KMS-11 (cell line): ENCODE measurements around the gene DCST1.

Experiments
- H2AFZ ChIP-seq: fragments of 200-600 bp; sonication (generic); 2 replicates; pipeline ENCODE4 v1.6.1; 2016; ENCODE audit warnings: antibody characterized with exemption, mixed run types, low read depth
- H3K27ac ChIP-seq: fragments of 200-600 bp; sonication (generic); 2 replicates; pipeline ENCODE4 v1.6.1; 2016; ENCODE audit warnings: mild to moderate bottlenecking, mixed run types
- H3K27me3 ChIP-seq: fragments of 200-600 bp; sonication (generic); 2 replicates; pipeline ENCODE4 v1.6.1; 2017; ENCODE audit warnings: mild to moderate bottlenecking, low read depth, mixed run types, moderate library complexity; ENCODE audit not compliant: insufficient read depth
- H3K36me3 ChIP-seq: fragments of 200-600 bp; sonication (generic); 2 replicates; pipeline ENCODE4 v1.6.1; 2017; ENCODE audit warnings: mild to moderate bottlenecking, mixed run types; ENCODE audit not compliant: insufficient read depth
- H3K4me1 ChIP-seq: fragments of 200-600 bp; sonication (generic); 2 replicates; pipeline ENCODE4 v1.6.1; 2016; ENCODE audit warnings: mild to moderate bottlenecking, low read depth, mixed run types; ENCODE audit not compliant: poor library complexity, severe bottlenecking
- H3K4me2 ChIP-seq: fragments of 200-600 bp; sonication (generic); 2 replicates; pipeline ENCODE4 v1.7.0; 2016; ENCODE audit warnings: mild to moderate bottlenecking, mixed run types
- H3K4me3 ChIP-seq: fragments of 200-600 bp; sonication (generic); IDR thresholded peaks from 2 replicates; pipeline ENCODE4 v1.6.1; 2017; ENCODE audit warnings: low read depth, low read length, mixed read lengths; ENCODE audit not compliant: insufficient read depth
- H3K79me2 ChIP-seq: fragments of 200-600 bp; sonication (generic); 2 replicates; pipeline ENCODE4 v1.6.1; 2016; ENCODE audit warnings: low read depth, mixed run types; ENCODE audit not compliant: insufficient read depth
- H3K9ac ChIP-seq: fragments of 200-600 bp; sonication (generic); 2 replicates; pipeline ENCODE4 v1.6.1; 2016; ENCODE audit warnings: mild to moderate bottlenecking, mixed run types
- H4K20me1 ChIP-seq: fragments of 200-600 bp; sonication (generic); 2 replicates; pipeline ENCODE4 v1.6.1; 2016; ENCODE audit warnings: mild to moderate bottlenecking, mixed run types; ENCODE audit not compliant: insufficient read depth
- TF ChIP-seq, protein P1 (sequence below): fragments of 200-600 bp; sonication (generic); conservative IDR thresholded peaks from 2 replicates; pipeline ENCODE4 v1.6.1; 2017; ENCODE audit warnings: low read depth, mild to moderate bottlenecking, antibody characterized with exemption, low read length, moderate library complexity, mixed read lengths

The DCST1 gene

DNA sequence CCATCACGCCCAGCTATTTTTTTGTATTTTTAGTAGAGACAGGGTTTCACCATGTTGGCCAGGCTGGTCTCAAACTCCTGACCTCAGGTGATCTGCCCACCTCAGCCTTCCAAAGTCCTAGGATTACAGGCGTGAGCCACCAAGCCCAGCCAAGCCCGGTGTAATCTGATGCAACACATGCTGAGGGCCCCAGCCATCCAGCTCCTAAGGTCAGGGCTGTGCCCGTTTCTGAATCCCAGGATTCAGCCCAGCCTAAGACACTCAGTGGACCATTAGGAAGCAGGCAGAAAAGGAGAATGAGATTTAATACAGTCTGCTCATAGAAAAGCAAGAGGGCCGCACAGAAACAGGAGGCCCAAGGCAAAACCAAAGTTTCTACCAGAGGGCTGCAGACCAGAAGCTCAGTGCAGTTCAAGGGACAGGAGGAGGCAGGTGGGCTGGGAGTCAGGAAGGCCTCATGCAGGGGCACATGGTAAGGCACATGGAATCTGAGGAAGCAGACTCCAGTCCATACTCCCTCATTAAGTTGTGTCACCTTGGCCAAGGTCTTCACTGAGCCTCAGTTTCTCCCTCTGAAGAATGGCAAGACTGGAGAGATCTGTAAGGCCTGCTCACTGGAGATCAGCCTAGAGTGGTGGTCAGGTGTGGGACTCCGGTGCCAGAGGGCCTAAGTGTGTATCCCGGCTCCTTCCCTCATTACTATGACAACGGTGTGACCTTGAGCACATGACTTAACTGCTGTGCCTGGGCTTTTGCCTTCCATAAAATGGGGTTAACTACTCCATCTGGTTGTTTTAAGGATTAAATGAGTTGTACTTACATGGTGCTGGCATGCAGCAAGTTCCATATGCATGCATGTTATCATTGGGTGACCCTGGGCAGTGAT, 15.1 kb downstream of the DCST1 start:
- TF ChIP-seq, protein P1, sequence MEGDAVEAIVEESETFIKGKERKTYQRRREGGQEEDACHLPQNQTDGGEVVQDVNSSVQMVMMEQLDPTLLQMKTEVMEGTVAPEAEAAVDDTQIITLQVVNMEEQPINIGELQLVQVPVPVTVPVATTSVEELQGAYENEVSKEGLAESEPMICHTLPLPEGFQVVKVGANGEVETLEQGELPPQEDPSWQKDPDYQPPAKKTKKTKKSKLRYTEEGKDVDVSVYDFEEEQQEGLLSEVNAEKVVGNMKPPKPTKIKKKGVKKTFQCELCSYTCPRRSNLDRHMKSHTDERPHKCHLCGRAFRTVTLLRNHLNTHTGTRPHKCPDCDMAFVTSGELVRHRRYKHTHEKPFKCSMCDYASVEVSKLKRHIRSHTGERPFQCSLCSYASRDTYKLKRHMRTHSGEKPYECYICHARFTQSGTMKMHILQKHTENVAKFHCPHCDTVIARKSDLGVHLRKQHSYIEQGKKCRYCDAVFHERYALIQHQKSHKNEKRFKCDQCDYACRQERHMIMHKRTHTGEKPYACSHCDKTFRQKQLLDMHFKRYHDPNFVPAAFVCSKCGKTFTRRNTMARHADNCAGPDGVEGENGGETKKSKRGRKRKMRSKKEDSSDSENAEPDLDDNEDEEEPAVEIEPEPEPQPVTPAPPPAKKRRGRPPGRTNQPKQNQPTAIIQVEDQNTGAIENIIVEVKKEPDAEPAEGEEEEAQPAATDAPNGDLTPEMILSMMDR = no peak
- Histone ChIP-seq H4K20me1 (no peaks in the 10 kb centered on the region), H3K4me1 (peaks cover 60% of the 10 kb centered on the region), H3K9ac (no peak overlapping the region), H3K36me3 (no peaks in the 10 kb centered on the region), H3K27ac (no peak overlapping the region), H3K4me2 (no peak overlapping the region; the same call in 1 of the 2 replicates), H3K27me3 (no peaks in the 10 kb centered on the region), H3K79me2 (peaks cover 13% of the 10 kb centered on the region; the same call in 1 of the 2 replicates), H3K4me3 (no peak overlapping the region), H2AFZ (no peak overlapping the region)

DNA sequence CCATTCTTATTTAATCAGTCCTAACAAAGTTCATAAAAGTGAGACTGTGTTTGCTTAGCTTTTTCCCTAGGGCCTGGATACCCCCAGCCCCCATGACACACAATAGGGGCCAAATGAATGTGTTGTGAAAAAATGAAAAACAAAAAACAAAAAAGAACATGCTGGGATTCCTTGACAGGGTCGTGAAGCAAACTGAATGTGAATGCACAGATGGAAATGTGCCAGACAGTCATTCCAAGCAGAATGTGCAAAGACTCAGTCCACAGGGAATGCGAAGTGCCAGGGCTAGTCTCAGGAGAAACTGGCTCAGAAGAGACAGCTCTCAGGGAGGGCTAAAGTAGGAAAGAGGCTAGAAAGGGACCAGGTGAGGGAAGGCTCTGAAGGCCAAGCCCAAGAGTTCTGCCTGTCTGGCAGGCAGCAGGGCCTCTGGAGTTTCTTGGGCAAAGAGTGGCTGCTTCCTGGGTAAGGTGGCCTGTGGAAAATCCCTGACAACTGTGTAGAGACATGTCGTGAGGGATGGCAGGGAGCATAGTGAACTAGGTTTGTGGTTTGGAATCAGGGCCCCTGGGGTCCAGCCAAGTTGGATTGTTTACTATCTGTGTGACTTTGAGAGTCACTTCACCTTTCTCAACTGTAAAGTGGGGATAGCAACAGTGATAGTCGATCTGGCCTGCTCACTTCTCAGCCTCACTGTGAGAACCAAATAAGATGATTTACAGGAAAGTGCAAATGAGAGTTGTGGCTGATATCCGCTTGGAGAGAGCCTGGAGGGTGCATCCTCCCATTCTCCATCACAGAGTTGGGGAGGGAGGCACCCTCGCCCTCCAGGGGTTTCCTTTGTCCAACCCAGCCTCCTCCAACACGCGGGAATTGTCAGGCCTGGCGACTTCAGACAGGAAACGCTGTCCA, 16.3 kb downstream of the DCST1 start:
- TF ChIP-seq, protein P1 = no peak
- peak overlapping the region; percentile 77 for H3K27ac ChIP-seq
- peak overlapping the region; percentile 94 for H3K4me3 ChIP-seq
- peaks cover 13% of the 10 kb centered on the region; the same call in 1 of the 2 replicates for H3K79me2 ChIP-seq
- H3K9ac ChIP-seq = peak overlapping the region; percentile 51
- peak overlapping the region; percentile 90 for H2AFZ ChIP-seq
- peak overlapping the region; percentile 67 for H3K4me2 ChIP-seq
- H3K36me3 ChIP-seq = no peaks in the 10 kb centered on the region; the same call in 1 of the 2 replicates
- H4K20me1 ChIP-seq = no peaks in the 10 kb centered on the region
- peaks cover 51% of the 10 kb centered on the region for H3K4me1 ChIP-seq
- no peaks in the 10 kb centered on the region for H3K27me3 ChIP-seq

DNA sequence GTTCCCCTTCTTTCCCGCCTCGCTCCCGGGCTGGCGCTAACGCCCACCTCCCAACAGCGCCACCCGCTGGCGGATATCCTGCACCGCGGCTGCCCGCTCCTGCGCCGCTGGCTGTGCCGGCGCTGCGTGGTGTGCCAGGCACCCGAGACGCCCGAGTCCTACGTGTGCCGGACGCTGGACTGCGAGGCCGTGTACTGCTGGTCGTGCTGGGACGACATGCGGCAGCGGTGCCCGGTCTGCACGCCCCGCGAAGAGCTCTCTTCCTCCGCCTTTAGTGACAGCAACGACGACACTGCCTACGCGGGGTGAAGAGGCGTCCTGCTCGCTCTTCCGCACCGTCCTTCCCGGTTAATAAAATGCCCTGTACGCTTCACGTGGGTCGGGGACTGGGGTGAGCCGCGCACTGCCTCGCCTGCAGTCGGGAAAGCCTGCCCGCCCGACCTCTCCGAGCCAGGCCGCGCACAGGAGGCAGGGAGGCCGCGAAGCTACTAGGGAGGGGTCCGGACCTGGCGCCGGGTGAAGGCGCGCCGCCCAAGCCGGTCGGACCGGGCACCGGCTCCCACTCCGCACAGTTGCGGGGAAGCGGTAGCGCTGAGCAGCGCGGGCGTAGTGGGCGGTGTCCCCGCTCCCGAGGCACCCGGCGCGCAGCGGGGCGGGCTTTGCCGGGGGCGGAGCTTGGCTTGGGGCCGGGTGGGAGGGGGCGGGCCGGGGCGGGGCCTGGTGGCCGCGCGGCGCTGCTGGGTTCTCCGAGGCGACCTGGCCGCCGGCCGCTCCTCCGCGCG, 17.1 kb downstream of the DCST1 start, which contains the start of gene ADAM15:
Gene ADAM15, plus strand, starts transcription at position 757 of the 782 bp plus-strand sequence. CDS start 71 bp downstream, outside the sequence.
- H3K36me3 ChIP-seq = no peaks in the 10 kb centered on the region; the same call in 1 of the 2 replicates
- TF ChIP-seq, protein P1 = peak; percentile 100
- H3K9ac ChIP-seq = peak within 1 kb of the TSS; percentile 59
- peak within 1 kb of the TSS; percentile 92 for H3K4me2 ChIP-seq
- H3K4me1 ChIP-seq = peaks cover 43% of the 10 kb centered on the region
- H2AFZ ChIP-seq = peak within 1 kb of the TSS; percentile 90
- H3K4me3 ChIP-seq = peak within 1 kb of the TSS; percentile 98
- peak within 1 kb of the TSS; percentile 77 for H3K27ac ChIP-seq
- no peaks in the 10 kb centered on the region for H4K20me1 ChIP-seq
- H3K79me2 ChIP-seq = peaks cover 13% of the 10 kb centered on the region; the same call in 1 of the 2 replicates
- no peaks in the 10 kb centered on the region for H3K27me3 ChIP-seq
